Ascending aorta (tissue), 2 donors: ENCODE data around the gene GRM1. TPM values are rescaled to one million over a fixed set of nuclear protein-coding genes. Genes with fewer than 3 reads are reported as not detected.

Source experiments
- DNase-seq, 2 donors: peaks; one replicate each; pipeline ENCODE4 v3.0.0-alpha.2; 2019; ENCODE audit warnings: low spot score in 2 of 2
- H3K27ac ChIP-seq, 2 donors: fragments of 200-600 bp; sonication (generic); one replicate each; pipeline ENCODE4 v1.5.1; 2016 to 2017; ENCODE audit warnings: mild to moderate bottlenecking in 1 of 2
- H3K27me3 ChIP-seq: fragments of 200-600 bp; sonication (generic); one replicate; pipeline ENCODE4 v1.5.1; 2017
- H3K36me3 ChIP-seq, 2 donors: fragments of 200-600 bp; sonication (generic); one replicate each; pipeline ENCODE4 v1.5.1; 2016
- H3K4me1 ChIP-seq, 2 donors: fragments of 200-600 bp; sonication (generic); one replicate each; pipeline ENCODE4 v1.5.1; 2016 to 2017; ENCODE audit warnings: mild to moderate bottlenecking in 1 of 2
- H3K4me3 ChIP-seq, 2 donors: fragments of 200-600 bp; sonication (generic); one replicate each; pipeline ENCODE4 v1.5.1; 2016 to 2017; ENCODE audit warnings: mild to moderate bottlenecking in 1 of 2
- H3K9me3 ChIP-seq, 2 donors: fragments of 200-600 bp; sonication (generic); one replicate each; pipeline ENCODE4 v1.5.1; 2016
- CTCF ChIP-seq, 3 experiments: fragments of 200-600 bp in 2 of 3; fragments of 450-650 bp in 1 of 3; sonication (generic) in 2 of 3; IDR thresholded peaks; one replicate each; pipeline ENCODE4 v1.5.1; 2016 to 2019; ENCODE audit warnings: antibody characterized with exemption in 3 of 3, mild to moderate bottlenecking in 1 of 3, moderate library complexity in 1 of 3
- intact Hi-C: fragments of 100-400 bp; cut with DNase I; formaldehyde crosslinking; loops from one replicate; pipeline ENCODE4 v1.15.1; 2023
- total RNA-seq: library from RNA; depleted of rRNA; stranded (reverse); fragments of >200 nt; gene quantifications from one replicate; pipeline ENCODE4 v1.1.0, GENCODE V29; 2016

The GRM1 gene
- total RNA-seq, 1 donor from 2014 or later, result not detected

- Histone ChIP-seq H3K4me1 (no peaks in the 10 kb centered on the region), H3K27me3 (no peaks in the 10 kb centered on the region), H3K4me3 (no peak overlapping the region), H3K27ac (no peak overlapping the region), H3K36me3 (no peaks in the 10 kb centered on the region), H3K9me3 (no peaks in the 10 kb centered on the region)
- no peak for DNase-seq
- intact Hi-C loops, result no loop called here
- TF ChIP-seq CTCF (IDR thresholded peaks at IDR 0.05), result no peak
Measured at GRCh38 chr6:146282837-146283236, 254.0 kb downstream of the GRM1 start.

GRCh38 chr6:146284311-146284710, 255.4 kb downstream of the GRM1 start:
- H3K36me3 ChIP-seq, result no peaks in the 10 kb centered on the region
- no peak for TF ChIP-seq CTCF (IDR thresholded peaks at IDR 0.05)
- H3K4me1 ChIP-seq, result no peaks in the 10 kb centered on the region
- no peak for DNase-seq
- no peaks in the 10 kb centered on the region for H3K9me3 ChIP-seq
- no peak overlapping the region for H3K4me3 ChIP-seq
- no peak overlapping the region for H3K27ac ChIP-seq
- H3K27me3 ChIP-seq, result no peaks in the 10 kb centered on the region
- intact Hi-C loops, result no loop called here

GRCh38 chr6:146286961-146287360, 258.1 kb downstream of the GRM1 start:
- Histone ChIP-seq H3K4me1 (no peaks in the 10 kb centered on the region), H3K27ac (no peak overlapping the region), H3K27me3 (no peaks in the 10 kb centered on the region), H3K9me3 (no peaks in the 10 kb centered on the region), H3K36me3 (no peaks in the 10 kb centered on the region), H3K4me3 (no peak overlapping the region)
- TF ChIP-seq CTCF (IDR thresholded peaks at IDR 0.05), result no peak
- no peak for DNase-seq
- intact Hi-C loops, result no loop called here

- Histone ChIP-seq H3K27me3 (no peaks in the 10 kb centered on the region), H3K27ac (no peak overlapping the region), H3K9me3 (no peaks in the 10 kb centered on the region), H3K4me3 (no peak overlapping the region), H3K36me3 (no peaks in the 10 kb centered on the region), H3K4me1 (no peaks in the 10 kb centered on the region)
- no peak for TF ChIP-seq CTCF (IDR thresholded peaks at IDR 0.05)
- DNase-seq, result no peak
- intact Hi-C loops, result no loop called here
Measured at GRCh38 chr6:146287691-146288369, 259.0 kb downstream of the GRM1 start.

- no peak for DNase-seq
- H3K27me3 ChIP-seq, result no peaks in the 10 kb centered on the region
- no peak overlapping the region for H3K4me3 ChIP-seq
- H3K9me3 ChIP-seq, result no peaks in the 10 kb centered on the region
- H3K4me1 ChIP-seq, result no peaks in the 10 kb centered on the region
- no peak for TF ChIP-seq CTCF (IDR thresholded peaks at IDR 0.05)
- H3K36me3 ChIP-seq, result no peaks in the 10 kb centered on the region
- no peak overlapping the region for H3K27ac ChIP-seq
- intact Hi-C loops, result no loop called here
Measured at GRCh38 chr6:146289816-146290588, 261.1 kb downstream of the GRM1 start.
